Mucosa of stomach (tissue), 1 donor: ENCODE data around the gene LARGE1.

Experiments used
- H3K27me3 ChIP-seq: one replicate; pipeline ENCODE4 v1.7.0; 2013; ENCODE audit warnings: mild to moderate bottlenecking, low read length; ENCODE audit not compliant: control insufficient read depth, insufficient read depth
- H3K36me3 ChIP-seq: one replicate; pipeline ENCODE4 v1.7.0; 2013; ENCODE audit warnings: low read length; ENCODE audit not compliant: control insufficient read depth, insufficient read depth
- H3K4me1 ChIP-seq: one replicate; pipeline ENCODE4 v1.7.0; 2013; ENCODE audit warnings: mild to moderate bottlenecking, low read length; ENCODE audit not compliant: control insufficient read depth, insufficient read depth
- H3K4me3 ChIP-seq: one replicate; pipeline ENCODE4 v1.7.0; 2013; ENCODE audit warnings: low read length
- H3K9ac ChIP-seq: one replicate; pipeline ENCODE4 v1.7.0; 2013; ENCODE audit warnings: mild to moderate bottlenecking, low read length, moderate library complexity
- H3K9me3 ChIP-seq: one replicate; pipeline ENCODE4 v1.7.0; 2013; ENCODE audit warnings: mild to moderate bottlenecking, low read length, moderate library complexity; ENCODE audit not compliant: control insufficient read depth
- donor health status: Pancreatic carcinoma.

LARGE1 gene

DNA sequence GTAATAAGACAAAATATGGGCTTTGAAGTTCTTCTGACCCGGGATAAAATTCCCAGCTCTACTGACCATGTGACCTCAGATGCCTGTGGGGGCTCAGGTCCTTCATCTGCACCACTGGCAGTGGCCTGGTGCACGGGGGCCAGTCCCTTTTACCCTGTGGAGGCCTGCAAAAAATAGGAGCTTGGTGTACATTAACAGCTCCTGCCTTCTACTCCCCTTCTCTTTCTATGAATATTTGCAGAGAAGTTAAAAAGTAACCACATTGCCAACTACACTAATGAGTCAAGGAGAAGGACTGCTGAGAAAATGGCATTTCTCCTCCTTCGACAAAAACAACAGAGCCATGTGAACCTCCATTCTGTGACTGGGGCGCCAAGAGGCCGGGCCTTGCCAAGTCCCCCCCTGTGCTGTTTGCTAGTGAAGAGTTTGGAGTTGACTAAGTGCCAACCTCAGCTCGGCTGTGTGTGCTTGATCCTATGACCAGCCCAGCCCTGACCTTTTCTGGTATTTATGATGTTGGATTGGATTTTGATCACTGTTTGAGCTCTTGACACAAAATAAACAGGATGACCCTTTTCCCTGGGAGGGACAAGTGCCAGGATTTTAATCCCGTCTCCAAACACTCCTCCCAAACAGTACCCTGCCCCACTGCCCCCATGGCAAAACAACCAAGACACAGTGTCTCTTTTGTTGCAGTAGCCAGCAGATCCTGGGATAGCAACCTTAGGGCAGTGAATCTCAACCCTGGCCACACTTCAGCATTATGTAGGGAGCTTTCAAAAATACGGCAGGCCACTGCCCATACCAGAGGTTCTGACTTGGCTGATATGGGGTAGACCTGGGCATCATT, 380.1 kb downstream of the LARGE1 start:
- H3K9me3 ChIP-seq = no peaks in the 10 kb centered on the region
- H3K9ac ChIP-seq = no peak overlapping the region
- peaks cover 16% of the 10 kb centered on the region for H3K4me1 ChIP-seq
- H3K4me3 ChIP-seq = no peak overlapping the region
- no peaks in the 10 kb centered on the region for H3K36me3 ChIP-seq
- no peaks in the 10 kb centered on the region for H3K27me3 ChIP-seq

GRCh38 chr22:33539202-33539901, 380.9 kb downstream of the LARGE1 start:
- Histone ChIP-seq H3K4me3 (no peak overlapping the region), H3K9me3 (no peaks in the 10 kb centered on the region), H3K9ac (no peak overlapping the region), H3K36me3 (no peaks in the 10 kb centered on the region), H3K27me3 (no peaks in the 10 kb centered on the region), H3K4me1 (peaks cover 16% of the 10 kb centered on the region)

DNA sequence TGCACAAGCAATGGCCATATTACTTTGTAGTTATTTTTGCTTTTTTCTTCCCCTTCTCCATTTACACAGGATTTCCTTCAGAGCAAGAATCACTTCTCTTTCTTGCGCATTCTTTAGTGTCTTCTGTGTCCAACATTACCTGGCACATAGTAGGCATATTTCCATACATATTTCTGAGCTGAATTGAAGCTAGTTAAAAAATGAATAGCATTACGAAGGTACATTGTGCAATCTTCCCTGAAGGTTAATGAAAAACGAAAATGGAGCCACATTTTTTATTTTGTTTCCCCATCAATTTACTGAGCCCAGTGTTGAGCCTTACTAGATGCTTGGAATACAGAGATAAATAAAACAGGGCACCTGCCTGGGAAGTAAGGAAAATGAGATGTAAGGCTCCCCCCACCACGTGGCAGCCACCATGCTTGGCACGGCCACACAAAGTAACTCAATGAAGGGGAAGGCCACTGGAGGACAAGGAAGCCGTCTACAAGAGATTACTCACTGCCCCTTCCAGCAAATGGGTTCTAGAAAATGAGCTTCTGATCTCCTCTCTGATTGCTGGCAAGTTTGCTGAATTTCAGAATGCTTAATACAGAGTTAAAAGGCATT, 381.9 kb downstream of the LARGE1 start:
- Histone ChIP-seq H3K9me3 (no peaks in the 10 kb centered on the region), H3K27me3 (no peaks in the 10 kb centered on the region), H3K4me3 (no peak overlapping the region), H3K4me1 (peaks cover 16% of the 10 kb centered on the region), H3K9ac (no peak overlapping the region), H3K36me3 (no peaks in the 10 kb centered on the region)

- H3K9me3 ChIP-seq = no peaks in the 10 kb centered on the region
- no peak overlapping the region for H3K9ac ChIP-seq
- peaks cover 16% of the 10 kb centered on the region for H3K4me1 ChIP-seq
- H3K27me3 ChIP-seq = no peaks in the 10 kb centered on the region
- H3K4me3 ChIP-seq = no peak overlapping the region
- no peaks in the 10 kb centered on the region for H3K36me3 ChIP-seq
These were observed 383.2 kb downstream of the LARGE1 start for GRCh38 chr22:33537059-33537458.

- H3K9ac ChIP-seq = no peak overlapping the region
- H3K4me1 ChIP-seq = peaks cover 16% of the 10 kb centered on the region
These were observed 384.1 kb downstream of the LARGE1 start for GRCh38 chr22:33535937-33536875.

DNA sequence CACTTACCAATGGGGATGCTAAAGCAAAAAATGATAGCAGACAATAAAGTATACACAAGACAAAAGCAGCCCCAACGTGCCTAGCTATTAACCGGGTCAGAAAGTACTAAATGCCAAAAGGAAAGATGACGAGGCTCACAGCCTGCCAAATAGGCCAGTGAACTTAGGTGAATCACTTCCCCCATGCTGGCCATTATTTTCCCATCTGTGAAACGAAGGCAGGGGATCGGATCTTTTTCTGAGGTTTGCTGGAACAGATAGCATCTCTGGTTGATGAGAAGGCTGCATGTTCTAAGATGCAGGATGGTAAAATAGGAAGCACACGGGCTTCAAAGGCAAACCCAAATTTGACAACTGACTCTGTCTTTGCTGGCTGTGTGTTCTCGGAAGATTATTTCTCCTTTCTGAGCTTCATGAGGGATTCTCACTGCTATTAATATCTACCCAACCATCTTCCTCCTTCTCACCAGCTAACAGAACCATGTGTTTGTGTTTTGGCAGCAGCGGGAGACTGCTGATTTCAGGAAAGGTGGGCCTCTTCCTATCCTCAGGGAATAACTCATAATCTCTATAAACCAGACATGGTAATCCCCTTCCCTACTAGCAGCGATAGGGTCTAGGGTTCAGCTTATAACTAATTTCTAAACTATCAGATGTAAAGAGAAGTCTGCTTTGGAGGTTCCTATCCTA, 390.7 kb downstream of the LARGE1 start:
- Histone ChIP-seq H3K9me3 (no peaks in the 10 kb centered on the region), H3K27me3 (no peaks in the 10 kb centered on the region), H3K9ac (no peak overlapping the region), H3K36me3 (no peaks in the 10 kb centered on the region), H3K4me1 (peaks cover 9% of the 10 kb centered on the region), H3K4me3 (no peak overlapping the region)

More at GRCh38 chr22:33535937-33536875, 384.1 kb downstream of the LARGE1 start:
- Histone ChIP-seq H3K27me3 (no peaks in the 10 kb centered on the region), H3K4me3 (no peak overlapping the region), H3K36me3 (no peaks in the 10 kb centered on the region), H3K9me3 (no peaks in the 10 kb centered on the region)

DNA sequence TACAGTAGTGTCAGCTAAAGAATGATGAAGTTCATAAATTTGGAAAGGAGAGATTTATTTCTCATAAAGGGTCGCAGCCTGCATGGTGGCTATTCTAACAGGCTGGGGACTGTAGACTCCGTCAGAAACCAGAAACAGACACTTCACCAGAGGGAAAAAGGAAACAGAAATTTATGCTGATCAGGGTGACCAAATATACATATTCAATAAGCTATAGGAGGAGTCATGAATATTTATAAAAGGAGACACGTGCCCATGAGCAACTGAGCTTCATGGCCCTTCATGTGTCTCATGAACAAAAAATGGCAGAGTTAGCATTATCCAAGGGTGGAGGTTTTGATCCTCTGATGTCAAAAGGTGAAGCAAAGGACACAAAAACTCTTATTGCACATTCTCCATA, 392.1 kb downstream of the LARGE1 start:
- H3K9ac ChIP-seq = no peak overlapping the region
- no peaks in the 10 kb centered on the region for H3K36me3 ChIP-seq
- H3K9me3 ChIP-seq = no peaks in the 10 kb centered on the region
- H3K4me1 ChIP-seq = peaks cover 10% of the 10 kb centered on the region
- no peak overlapping the region for H3K4me3 ChIP-seq
- no peaks in the 10 kb centered on the region for H3K27me3 ChIP-seq

DNA sequence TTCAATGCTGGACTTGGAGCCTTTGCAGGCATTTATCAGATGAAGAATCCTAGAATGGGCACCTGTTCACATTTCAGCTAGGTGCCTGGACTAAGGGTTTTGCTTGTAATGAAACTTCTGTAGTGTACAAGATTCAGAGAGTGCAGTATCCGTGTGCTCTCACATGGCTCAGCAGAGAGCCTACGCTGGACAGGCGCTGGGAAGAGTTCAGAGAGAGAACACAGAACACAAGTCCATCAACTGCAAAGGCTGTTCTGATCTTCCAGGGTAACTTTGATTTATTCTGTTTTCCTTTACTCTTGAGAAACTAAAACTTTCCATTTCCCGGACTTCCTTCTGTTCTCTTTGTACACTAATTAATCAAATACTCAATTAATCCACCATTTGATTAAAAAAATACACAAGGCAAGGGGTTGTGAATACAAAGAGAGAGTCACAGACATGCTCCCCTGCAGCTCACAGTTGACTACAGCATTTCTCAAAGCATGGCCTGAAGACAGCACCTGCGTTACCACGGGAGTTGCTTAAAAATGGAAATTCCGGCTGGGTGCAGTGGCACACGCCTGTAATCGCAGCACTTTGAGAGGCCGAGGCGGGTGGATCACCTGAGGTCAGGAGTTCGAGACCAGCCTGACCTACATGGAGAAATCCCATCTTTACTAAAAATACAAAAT, 393.7 kb downstream of the LARGE1 start:
- Histone ChIP-seq H3K9me3 (no peaks in the 10 kb centered on the region), H3K4me1 (peaks cover 10% of the 10 kb centered on the region), H3K36me3 (no peaks in the 10 kb centered on the region)

DNA sequence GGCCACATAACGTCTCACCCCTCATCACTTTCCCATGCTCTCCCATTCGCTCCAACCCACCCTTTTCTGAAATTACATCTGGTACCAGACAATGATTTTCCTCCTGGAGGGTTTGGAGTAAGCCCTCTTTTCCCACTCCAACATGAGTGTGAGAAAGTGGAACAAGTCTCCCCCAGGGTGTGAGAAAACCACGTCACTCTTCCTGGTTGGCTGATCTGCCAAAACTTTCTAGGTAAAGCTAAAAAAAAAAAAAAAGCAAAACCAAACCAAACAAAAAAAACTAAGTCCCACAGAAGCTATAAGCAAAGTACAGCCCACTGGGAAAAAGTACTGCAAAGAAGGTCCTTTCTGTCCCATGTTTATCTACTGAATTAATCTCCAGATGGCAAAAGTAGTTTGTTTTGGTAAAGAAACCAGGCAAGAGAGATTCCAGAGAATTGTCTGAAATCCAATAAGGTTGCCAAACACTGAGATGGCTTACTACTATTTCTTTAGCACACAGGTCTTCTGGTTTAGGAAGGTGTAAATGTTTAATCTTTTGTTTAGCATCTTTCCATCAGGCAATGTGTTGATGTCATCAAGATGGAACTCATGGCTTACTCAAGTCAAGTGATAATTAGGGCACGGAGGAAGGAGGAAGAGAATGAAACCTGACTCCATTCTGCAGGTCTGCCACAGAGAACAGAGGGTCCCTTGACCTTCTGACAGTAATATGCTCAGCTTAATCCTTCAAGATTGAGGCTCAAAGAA, 395.6 kb downstream of the LARGE1 start:
- H3K9ac ChIP-seq = no peak overlapping the region
- H3K36me3 ChIP-seq = no peaks in the 10 kb centered on the region
- H3K4me1 ChIP-seq = peaks cover 10% of the 10 kb centered on the region
- H3K27me3 ChIP-seq = no peaks in the 10 kb centered on the region
- no peaks in the 10 kb centered on the region for H3K9me3 ChIP-seq
- no peak overlapping the region for H3K4me3 ChIP-seq

More for the DNA sequence above, 393.7 kb downstream of the LARGE1 start:
- Histone ChIP-seq H3K27me3 (no peaks in the 10 kb centered on the region), H3K4me3 (no peak overlapping the region), H3K9ac (no peak overlapping the region)

- no peak overlapping the region for H3K4me3 ChIP-seq
- no peak overlapping the region for H3K9ac ChIP-seq
- H3K27me3 ChIP-seq = no peaks in the 10 kb centered on the region
- H3K9me3 ChIP-seq = no peaks in the 10 kb centered on the region
- H3K4me1 ChIP-seq = peaks cover 10% of the 10 kb centered on the region
- no peaks in the 10 kb centered on the region for H3K36me3 ChIP-seq
These were observed 398.2 kb downstream of the LARGE1 start for GRCh38 chr22:33521879-33522665.
